GM19467 (cell line): Measurements from ENCODE around the gene STK35.

Experiments
- ATAC-seq: cut with Tn5 transposase; IDR thresholded peaks from one replicate; pipeline ENCODE4 v1.9.1; 2021; ENCODE audit warnings: mild to moderate bottlenecking, moderate library complexity; ENCODE audit not compliant: unreplicated experiment

The STK35 gene

GRCh38 chr20:2101057-2101864, at the start of gene STK35:
Gene STK35 (plus strand): TSS chr20:2101827. CDS start chr20:2101882, 55 bp downstream.
- ATAC-seq = peak; percentile 44

- ATAC-seq = no peak
Observed at GRCh38 chr20:2051946-2052345, 49.7 kb upstream of the STK35 start.

GRCh38 chr20:2052741-2053140, 48.9 kb upstream of the STK35 start:
- ATAC-seq = no peak

GRCh38 chr20:2053615-2054014, 48.0 kb upstream of the STK35 start:
- ATAC-seq = no peak

- no peak for ATAC-seq
Observed at GRCh38 chr20:2054911-2055310, 46.7 kb upstream of the STK35 start.

GRCh38 chr20:2059411-2059810, 42.2 kb upstream of the STK35 start:
- ATAC-seq = no peak

GRCh38 chr20:2065099-2065498, 36.5 kb upstream of the STK35 start:
- no peak for ATAC-seq

GRCh38 chr20:2066461-2067122, 35.0 kb upstream of the STK35 start:
- ATAC-seq = no peak

GRCh38 chr20:2080532-2081224, 20.9 kb upstream of the STK35 start:
- no peak for ATAC-seq

- no peak for ATAC-seq
Observed at GRCh38 chr20:2084703-2085102, 16.9 kb upstream of the STK35 start.

GRCh38 chr20:2086177-2086979, 15.2 kb upstream of the STK35 start:
- no peak for ATAC-seq

GRCh38 chr20:2086980-2087377, 14.6 kb upstream of the STK35 start:
- no peak for ATAC-seq

GRCh38 chr20:2088891-2089290, 12.7 kb upstream of the STK35 start:
- ATAC-seq = no peak

- no peak for ATAC-seq
Observed at GRCh38 chr20:2089447-2089846, 12.2 kb upstream of the STK35 start.

- no peak for ATAC-seq
Observed at GRCh38 chr20:2093159-2093781, 8.4 kb upstream of the STK35 start.

- no peak for ATAC-seq
Observed at GRCh38 chr20:2093883-2094282, 7.7 kb upstream of the STK35 start.

- ATAC-seq = peak; percentile 75
Observed at GRCh38 chr20:2101865-2102584, 398 bp downstream of the STK35 start.

- ATAC-seq = peak; percentile 52
Observed at GRCh38 chr20:2102585-2103460, 1.2 kb downstream of the STK35 start.
